ENCODE data around the gene PMF1. TPM values are rescaled to one million over a fixed set of nuclear protein-coding genes. Genes with fewer than 3 reads are reported as not detected.

PMF1 gene
- total and polyA plus RNA-seq, 2 of the 13 experiments (the other 11 are each of a cell fraction or from before 2014, with no cell fraction given), result 72.5 to 89.0 TPM

DNA sequence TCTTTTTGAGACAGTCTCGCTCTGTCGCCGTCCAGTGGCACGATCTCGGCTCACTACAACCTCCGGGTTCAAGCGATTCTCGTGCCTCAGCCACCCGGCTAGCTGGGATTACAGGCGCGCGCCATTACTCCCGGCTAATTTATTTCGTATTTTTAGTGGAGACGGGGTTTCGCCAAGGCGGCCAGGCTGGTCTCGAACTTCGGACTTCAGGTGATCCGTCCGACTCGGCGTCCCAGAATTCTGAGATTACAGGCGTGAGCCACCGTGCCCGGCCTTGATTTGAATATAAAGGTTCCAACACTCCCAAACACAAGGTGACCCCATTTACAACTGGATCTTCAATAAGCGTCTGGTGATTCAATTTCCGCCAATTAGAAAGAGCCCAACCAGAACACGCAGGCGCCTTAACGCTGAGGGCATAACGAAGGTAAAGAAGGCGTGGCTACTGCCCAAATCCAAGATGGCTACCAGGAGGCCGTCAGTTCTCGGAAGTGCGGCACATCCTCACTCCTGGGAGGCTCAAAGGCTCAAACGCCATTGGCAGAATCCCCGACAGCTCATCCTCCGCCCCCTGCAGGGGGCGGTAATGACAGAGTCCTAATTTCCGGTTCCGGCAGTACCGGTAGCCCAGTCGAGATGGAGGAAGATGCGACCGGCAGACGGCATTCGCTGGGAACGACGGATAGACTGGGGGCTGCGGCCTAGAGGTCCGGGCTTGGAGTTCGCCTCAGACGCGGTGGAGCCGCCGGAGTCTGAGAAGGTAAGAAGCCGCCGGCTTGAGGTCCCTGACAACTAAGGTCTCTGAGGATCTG, 19.1 kb upstream of the PMF1 start, which contains the start of gene SLC25A44 (continued):
- TF ChIP-seq, protein P1, sequence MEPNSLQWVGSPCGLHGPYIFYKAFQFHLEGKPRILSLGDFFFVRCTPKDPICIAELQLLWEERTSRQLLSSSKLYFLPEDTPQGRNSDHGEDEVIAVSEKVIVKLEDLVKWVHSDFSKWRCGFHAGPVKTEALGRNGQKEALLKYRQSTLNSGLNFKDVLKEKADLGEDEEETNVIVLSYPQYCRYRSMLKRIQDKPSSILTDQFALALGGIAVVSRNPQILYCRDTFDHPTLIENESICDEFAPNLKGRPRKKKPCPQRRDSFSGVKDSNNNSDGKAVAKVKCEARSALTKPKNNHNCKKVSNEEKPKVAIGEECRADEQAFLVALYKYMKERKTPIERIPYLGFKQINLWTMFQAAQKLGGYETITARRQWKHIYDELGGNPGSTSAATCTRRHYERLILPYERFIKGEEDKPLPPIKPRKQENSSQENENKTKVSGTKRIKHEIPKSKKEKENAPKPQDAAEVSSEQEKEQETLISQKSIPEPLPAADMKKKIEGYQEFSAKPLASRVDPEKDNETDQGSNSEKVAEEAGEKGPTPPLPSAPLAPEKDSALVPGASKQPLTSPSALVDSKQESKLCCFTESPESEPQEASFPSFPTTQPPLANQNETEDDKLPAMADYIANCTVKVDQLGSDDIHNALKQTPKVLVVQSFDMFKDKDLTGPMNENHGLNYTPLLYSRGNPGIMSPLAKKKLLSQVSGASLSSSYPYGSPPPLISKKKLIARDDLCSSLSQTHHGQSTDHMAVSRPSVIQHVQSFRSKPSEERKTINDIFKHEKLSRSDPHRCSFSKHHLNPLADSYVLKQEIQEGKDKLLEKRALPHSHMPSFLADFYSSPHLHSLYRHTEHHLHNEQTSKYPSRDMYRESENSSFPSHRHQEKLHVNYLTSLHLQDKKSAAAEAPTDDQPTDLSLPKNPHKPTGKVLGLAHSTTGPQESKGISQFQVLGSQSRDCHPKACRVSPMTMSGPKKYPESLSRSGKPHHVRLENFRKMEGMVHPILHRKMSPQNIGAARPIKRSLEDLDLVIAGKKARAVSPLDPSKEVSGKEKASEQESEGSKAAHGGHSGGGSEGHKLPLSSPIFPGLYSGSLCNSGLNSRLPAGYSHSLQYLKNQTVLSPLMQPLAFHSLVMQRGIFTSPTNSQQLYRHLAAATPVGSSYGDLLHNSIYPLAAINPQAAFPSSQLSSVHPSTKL (CRISPR knock-in tag; IDR thresholded peaks at IDR 0.05), result peak; percentile 27; the same call in 1 of the 2 replicates
- TF ChIP-seq NONO (IDR thresholded peaks at IDR 0.05) (no peak), NONO (CRISPR knock-in tag; conservative IDR thresholded peaks at IDR 0.05) (peak; percentile 30; the same call in 1 of the 2 replicates), FOXM1 (CRISPR knock-in tag; IDR thresholded peaks at IDR 0.05) (no peak), DNMT1 (CRISPR knock-in tag; IDR thresholded peaks at IDR 0.05) (no peak), SYNCRIP (IDR thresholded peaks at IDR 0.05; ENCODE audit: insufficient read depth, low read depth, low read length) (no peak), RXRB (CRISPR knock-in tag; IDR thresholded peaks at IDR 0.05; ENCODE audit: borderline replicate concordance) (peak; percentile 41; the same call in 1 of the 2 replicates), FOSL2 (CRISPR knock-in tag; IDR thresholded peaks at IDR 0.05) (0 out of 2 replicates have a peak, but pooled peaks have one; percentile 40), ZNF501 (CRISPR knock-in tag; IDR thresholded peaks at IDR 0.05) (peak; percentile 93), NR2F1 (CRISPR knock-in tag; IDR thresholded peaks at IDR 0.05) (no peak)
- TF ChIP-seq, protein P2, sequence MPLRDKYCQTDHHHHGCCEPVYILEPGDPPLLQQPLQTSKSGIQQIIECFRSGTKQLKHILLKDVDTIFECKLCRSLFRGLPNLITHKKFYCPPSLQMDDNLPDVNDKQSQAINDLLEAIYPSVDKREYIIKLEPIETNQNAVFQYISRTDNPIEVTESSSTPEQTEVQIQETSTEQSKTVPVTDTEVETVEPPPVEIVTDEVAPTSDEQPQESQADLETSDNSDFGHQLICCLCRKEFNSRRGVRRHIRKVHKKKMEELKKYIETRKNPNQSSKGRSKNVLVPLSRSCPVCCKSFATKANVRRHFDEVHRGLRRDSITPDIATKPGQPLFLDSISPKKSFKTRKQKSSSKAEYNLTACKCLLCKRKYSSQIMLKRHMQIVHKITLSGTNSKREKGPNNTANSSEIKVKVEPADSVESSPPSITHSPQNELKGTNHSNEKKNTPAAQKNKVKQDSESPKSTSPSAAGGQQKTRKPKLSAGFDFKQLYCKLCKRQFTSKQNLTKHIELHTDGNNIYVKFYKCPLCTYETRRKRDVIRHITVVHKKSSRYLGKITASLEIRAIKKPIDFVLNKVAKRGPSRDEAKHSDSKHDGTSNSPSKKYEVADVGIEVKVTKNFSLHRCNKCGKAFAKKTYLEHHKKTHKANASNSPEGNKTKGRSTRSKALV (CRISPR knock-in tag; IDR thresholded peaks at IDR 0.05), result no peak
- TF ChIP-seq, protein P3, sequence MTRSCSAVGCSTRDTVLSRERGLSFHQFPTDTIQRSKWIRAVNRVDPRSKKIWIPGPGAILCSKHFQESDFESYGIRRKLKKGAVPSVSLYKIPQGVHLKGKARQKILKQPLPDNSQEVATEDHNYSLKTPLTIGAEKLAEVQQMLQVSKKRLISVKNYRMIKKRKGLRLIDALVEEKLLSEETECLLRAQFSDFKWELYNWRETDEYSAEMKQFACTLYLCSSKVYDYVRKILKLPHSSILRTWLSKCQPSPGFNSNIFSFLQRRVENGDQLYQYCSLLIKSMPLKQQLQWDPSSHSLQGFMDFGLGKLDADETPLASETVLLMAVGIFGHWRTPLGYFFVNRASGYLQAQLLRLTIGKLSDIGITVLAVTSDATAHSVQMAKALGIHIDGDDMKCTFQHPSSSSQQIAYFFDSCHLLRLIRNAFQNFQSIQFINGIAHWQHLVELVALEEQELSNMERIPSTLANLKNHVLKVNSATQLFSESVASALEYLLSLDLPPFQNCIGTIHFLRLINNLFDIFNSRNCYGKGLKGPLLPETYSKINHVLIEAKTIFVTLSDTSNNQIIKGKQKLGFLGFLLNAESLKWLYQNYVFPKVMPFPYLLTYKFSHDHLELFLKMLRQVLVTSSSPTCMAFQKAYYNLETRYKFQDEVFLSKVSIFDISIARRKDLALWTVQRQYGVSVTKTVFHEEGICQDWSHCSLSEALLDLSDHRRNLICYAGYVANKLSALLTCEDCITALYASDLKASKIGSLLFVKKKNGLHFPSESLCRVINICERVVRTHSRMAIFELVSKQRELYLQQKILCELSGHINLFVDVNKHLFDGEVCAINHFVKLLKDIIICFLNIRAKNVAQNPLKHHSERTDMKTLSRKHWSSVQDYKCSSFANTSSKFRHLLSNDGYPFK (CRISPR knock-in tag; IDR thresholded peaks at IDR 0.05; ENCODE audit: borderline replicate concordance), result peak; percentile 67; the same call in 1 of the 2 replicates
- TF ChIP-seq, protein P4, sequence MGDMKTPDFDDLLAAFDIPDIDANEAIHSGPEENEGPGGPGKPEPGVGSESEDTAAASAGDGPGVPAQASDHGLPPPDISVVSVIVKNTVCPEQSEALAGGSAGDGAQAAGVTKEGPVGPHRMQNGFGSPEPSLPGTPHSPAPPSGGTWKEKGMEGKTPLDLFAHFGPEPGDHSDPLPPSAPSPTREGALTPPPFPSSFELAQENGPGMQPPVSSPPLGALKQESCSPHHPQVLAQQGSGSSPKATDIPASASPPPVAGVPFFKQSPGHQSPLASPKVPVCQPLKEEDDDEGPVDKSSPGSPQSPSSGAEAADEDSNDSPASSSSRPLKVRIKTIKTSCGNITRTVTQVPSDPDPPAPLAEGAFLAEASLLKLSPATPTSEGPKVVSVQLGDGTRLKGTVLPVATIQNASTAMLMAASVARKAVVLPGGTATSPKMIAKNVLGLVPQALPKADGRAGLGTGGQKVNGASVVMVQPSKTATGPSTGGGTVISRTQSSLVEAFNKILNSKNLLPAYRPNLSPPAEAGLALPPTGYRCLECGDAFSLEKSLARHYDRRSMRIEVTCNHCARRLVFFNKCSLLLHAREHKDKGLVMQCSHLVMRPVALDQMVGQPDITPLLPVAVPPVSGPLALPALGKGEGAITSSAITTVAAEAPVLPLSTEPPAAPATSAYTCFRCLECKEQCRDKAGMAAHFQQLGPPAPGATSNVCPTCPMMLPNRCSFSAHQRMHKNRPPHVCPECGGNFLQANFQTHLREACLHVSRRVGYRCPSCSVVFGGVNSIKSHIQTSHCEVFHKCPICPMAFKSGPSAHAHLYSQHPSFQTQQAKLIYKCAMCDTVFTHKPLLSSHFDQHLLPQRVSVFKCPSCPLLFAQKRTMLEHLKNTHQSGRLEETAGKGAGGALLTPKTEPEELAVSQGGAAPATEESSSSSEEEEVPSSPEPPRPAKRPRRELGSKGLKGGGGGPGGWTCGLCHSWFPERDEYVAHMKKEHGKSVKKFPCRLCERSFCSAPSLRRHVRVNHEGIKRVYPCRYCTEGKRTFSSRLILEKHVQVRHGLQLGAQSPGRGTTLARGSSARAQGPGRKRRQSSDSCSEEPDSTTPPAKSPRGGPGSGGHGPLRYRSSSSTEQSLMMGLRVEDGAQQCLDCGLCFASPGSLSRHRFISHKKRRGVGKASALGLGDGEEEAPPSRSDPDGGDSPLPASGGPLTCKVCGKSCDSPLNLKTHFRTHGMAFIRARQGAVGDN (CRISPR knock-in tag; IDR thresholded peaks at IDR 0.05), result peak; percentile 81

Data from HepG2 (cell line).